CD4-positive, alpha-beta T cell treated with Interleukin-17A for 4 hours (primary cell): ENCODE measurements around the gene EGFLAM.

ENCODE experiments used
- DNase-seq: peaks from one replicate; pipeline ENCODE4 v3.0.0-alpha.2; 2020; ENCODE audit warnings: mixed read lengths

EGFLAM gene

GRCh38 chr5:38267372-38267771 is 9.0 kb downstream of the EGFLAM start:
- DNase-seq, result no peak

- DNase-seq, result no peak
Observed at GRCh38 chr5:38273626-38274025, 15.3 kb downstream of the EGFLAM start.

DNA sequence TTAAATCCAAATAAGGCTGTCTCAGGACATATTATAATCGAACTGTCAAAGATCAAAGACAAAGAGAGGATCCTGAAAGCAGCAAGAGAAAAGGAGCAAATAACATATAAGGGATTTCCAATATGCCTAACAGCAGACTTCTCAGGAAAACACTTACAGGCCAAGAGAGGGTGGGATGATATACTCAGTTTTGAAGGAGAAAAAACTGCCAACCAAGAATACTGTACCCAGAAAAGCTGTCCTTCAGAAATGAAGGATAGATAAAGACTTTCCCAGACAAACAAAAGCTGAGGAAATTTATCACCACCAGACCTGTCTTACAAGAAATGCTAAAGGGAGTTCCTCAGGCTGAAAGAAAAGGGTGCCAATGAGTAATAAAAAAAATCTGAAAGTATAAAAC is 16.0 kb downstream of the EGFLAM start:
- no peak for DNase-seq

- no peak for DNase-seq
Observed at GRCh38 chr5:38284384-38284783, 26.0 kb downstream of the EGFLAM start.

DNA sequence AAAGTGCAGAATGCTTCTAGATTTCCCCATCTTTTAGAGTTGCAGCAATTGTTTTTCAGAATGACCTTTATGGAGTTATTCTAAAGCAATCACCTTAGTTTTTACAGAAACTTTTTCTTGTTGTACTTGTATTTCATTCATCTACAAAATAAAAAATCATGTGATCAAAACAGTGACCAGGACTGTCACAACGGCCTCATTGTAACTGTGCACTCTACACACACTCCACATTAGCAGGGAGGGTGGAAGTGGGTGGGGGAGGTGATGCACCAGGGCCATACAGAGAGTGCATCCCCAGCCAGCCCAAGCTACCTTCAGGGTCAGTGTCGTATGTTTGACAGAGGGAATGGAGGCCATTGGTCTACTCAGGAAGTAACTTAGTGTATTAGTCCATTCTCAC is 26.9 kb downstream of the EGFLAM start:
- no peak for DNase-seq

DNA sequence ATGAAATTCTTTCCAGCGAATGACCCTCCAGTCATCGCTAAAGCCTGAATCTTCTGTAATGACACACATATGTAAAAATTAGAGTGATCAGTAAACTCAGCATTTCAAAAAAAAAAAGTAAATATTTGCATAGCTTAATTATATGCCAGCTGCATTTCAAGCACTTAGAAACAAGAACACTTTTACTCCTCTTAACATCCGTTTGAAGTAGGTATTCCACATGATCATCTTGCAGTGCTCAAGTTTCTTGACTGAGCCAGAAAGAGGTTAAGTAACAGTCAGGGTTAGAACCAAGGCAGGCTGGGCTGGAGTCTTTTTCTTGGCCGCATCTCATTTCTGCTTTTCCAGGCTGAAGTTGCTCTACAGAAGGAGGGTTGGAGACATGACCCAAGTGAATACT is 27.6 kb downstream of the EGFLAM start:
- DNase-seq, result no peak

- no peak for DNase-seq
Observed at GRCh38 chr5:38287124-38287523, 28.8 kb downstream of the EGFLAM start.

DNA sequence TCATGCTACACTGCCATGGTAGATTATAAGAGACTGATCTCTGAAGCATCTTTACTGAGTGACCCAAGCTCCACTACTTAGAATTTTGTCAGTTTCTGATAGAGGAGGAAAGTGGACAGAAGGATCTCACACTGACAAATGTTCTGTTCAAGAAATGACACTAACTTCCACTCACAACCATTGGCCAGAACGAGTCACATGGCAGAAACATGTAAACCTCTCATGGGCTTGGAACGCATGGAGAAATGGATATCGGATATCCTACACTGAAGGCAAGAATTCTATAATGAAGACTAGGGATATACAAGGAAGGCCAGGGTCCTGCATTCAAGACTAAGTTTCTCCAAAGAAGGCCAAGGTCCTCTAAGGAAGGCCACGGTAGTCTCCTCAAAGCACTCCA is 31.1 kb downstream of the EGFLAM start:
- no peak for DNase-seq

GRCh38 chr5:38290028-38290653 is 31.8 kb downstream of the EGFLAM start:
- DNase-seq, result no peak

GRCh38 chr5:38291355-38291754 is 33.0 kb downstream of the EGFLAM start:
- DNase-seq, result no peak

GRCh38 chr5:38292228-38292627 is 33.9 kb downstream of the EGFLAM start:
- no peak for DNase-seq

- DNase-seq, result no peak
Observed at GRCh38 chr5:38295751-38296150, 37.4 kb downstream of the EGFLAM start.

DNA sequence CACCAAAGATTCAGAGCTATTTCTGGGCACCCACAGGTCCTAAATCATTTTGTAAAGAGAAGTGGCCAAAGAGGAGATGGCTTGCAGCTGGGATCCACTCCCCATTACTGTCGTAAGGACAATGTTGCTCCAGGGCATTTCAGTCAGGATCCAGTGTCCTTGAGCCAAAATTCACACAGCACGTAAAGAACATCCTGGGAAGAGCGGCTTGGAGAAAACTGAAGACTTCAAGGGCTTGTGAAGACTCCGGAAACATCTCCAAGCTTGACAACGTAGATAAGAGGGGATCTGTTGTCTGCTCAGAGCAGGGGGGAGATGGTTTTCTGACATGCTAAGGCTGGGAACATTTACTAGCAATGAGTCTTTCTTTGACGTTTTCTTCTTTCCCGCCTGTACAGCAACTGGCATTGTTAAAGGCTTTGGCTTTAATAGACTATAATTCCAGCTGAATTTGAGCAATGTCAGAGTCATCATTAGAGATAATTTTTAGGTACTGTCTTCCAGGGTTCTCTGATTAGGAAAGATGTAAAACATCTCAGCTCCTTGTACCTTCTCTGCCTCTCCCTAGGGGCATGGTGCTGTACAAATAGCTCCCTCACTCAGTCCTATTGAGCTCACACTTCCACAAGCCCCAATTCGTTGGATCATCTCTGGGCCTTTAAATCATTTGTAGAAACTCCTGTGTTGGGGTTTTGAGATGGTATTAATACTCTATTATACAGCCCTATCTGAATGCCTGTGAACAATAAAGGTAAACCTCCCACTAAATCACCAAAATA is 39.7 kb downstream of the EGFLAM start:
- DNase-seq, result no peak

DNA sequence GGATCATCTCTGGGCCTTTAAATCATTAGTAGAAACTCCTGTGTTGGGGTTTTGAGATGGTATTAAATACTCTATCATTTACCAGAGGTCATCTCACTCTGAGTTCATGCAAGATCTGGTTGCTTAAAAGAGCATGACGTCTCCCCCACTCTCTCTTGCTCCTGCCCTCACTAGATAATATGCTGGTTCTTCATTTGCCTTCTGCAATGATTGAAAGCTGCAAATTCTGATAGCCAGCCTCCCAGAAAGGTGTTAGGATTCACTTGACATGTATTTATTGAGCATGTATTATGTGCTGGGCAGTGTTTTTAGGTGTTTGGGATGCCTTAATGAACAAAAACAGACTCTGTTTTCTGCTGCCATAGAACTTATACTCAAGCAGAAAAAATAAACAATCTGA is 41.2 kb downstream of the EGFLAM start:
- no peak for DNase-seq

- no peak for DNase-seq
Observed at GRCh38 chr5:38305148-38305547, 46.8 kb downstream of the EGFLAM start.

DNA sequence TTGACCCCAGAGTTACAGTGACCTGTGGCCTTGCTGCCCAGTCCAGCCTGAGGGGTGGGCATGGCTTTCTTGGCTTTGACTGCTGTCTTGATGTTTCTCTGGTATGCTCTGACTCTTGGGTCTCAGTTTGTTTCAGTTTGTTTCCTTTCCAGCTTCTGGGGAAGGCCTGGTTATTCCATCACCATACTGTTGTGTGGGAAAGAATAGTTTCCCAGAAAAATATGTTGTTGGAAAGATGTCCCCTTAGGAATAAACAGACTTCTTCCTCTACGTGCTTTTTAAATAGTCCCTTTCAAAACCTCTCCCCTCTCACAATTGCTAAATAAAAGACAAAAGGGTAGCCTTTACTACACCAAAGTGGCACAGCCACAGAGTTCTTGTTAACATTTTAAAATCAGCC is 49.5 kb downstream of the EGFLAM start:
- DNase-seq, result no peak

- no peak for DNase-seq
Observed at GRCh38 chr5:38316544-38317224, 58.3 kb downstream of the EGFLAM start.

GRCh38 chr5:38317868-38318267 is 59.5 kb downstream of the EGFLAM start:
- DNase-seq, result no peak

GRCh38 chr5:38319491-38319890 is 61.1 kb downstream of the EGFLAM start:
- DNase-seq, result no peak

DNA sequence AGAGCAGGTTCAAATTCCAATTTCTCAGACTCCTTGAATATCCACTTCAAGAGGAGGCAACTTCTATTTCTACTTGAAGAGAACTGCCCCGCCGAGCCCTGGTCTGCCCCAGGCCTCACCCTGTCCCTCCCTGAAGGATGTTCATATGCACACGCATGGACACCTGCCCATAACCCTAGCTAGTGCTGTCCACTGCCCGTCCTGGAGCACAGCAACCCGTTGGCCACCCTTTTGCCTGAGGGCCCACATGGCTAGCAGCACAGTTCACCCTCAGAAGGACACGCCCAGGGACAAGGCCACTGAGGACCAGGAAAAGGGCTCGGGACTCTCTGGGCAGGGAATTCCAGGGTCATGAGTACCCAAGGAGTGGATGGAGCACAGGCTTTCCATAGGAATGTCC is 63.6 kb downstream of the EGFLAM start:
- no peak for DNase-seq

GRCh38 chr5:38323645-38324295 is 65.4 kb downstream of the EGFLAM start:
- DNase-seq, result no peak

DNA sequence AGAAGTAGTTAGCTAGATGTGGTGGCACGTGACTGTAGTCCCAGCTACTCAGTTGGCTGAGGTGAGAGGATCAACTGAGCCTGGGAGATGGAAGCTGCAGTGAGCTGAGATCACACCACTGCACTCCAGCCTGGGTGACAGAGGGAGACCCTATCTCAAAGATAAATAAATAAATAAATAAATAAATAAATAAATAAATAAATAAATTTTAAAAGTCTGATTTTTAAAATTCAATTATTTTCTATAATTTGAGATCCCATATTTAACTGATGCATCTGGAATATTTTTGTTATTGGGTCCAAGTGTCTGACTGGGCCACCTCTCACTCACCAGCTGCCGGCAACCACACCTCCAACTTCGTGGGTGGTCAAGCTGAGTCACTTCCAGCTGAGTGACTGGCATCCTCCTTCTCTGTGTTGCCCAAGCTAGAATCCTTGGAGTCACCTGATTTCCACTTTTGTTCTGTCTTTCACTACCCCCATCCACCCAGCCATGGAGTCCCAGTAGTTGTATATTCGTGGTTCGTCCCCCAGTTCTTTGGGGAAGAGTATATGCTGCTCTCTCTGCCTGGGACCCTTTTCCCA is 70.9 kb downstream of the EGFLAM start:
- DNase-seq, result no peak

DNA sequence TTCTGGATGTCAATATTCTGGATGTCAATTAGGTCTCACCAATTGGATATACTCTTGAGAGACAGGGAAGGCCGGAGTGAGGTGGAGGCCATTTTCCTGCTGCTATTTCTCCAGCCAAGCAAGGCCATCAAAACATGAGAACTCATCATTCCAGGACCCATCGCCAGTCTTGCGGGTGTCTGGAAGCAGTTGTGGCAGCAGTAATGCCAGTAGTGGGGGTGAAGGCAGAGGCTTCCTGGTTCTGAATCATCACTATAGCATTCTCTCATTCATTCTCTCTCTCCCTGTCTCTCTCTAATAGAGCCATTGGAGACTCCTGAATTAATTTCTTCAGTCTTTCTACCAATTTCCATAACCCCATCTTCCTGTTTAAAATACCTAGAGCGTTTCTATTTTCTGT is 71.8 kb downstream of the EGFLAM start:
- DNase-seq, result no peak
